Tibial nerve (tissue), 4 donors: ENCODE measurements around the gene ARL8B.

Source experiments
- EP300 ChIP-seq, 2 donors: sonication (generic); formaldehyde crosslinking; IDR thresholded peaks; one replicate each; pipeline ENCODE4 v1.6.1; 2017; ENCODE audit warnings: antibody characterized with exemption in 2 of 2, mild to moderate bottlenecking in 1 of 2
- POLR2A ChIP-seq, 2 donors: fragments of 450-650 bp; IDR thresholded peaks; one replicate each; pipeline ENCODE4 v1.6.1; 2017; ENCODE audit warnings: antibody characterized with exemption in 2 of 2, mild to moderate bottlenecking in 2 of 2, moderate library complexity in 2 of 2
- TF ChIP-seq, protein P1 (sequence below), 5 experiments: fragments of 200-600 bp in 3 of 5; fragments of 450-650 bp in 2 of 5; sonication (generic) in 3 of 5; IDR thresholded peaks; one replicate each; pipeline ENCODE4 v1.5.1; 2016 to 2019; ENCODE audit warnings: antibody characterized with exemption in 5 of 5, mild to moderate bottlenecking in 3 of 5, moderate library complexity in 2 of 5

DNA sequence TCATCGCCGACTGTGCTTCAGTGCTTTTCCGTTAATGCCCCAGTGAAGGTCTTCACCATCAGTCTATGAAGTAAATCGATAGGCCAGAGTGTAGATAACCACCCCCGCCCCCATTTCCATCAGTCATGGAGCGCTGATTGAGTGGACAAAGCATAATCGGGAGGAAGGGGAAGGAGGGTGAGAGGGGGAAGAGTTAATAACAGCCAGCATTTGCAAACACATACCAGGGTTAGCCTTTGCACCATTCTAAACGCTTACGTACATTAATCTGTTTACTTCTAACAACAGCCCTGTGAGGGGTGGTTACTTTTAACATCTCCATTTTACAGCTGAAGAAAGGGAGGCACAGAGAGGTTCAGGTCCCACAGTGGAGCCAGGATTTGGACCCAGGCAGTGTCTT is 92.3 kb downstream of the ARL8B start:
- TF ChIP-seq POLR2A (IDR thresholded peaks at IDR 0.05), result no peak
- TF ChIP-seq, protein P1, sequence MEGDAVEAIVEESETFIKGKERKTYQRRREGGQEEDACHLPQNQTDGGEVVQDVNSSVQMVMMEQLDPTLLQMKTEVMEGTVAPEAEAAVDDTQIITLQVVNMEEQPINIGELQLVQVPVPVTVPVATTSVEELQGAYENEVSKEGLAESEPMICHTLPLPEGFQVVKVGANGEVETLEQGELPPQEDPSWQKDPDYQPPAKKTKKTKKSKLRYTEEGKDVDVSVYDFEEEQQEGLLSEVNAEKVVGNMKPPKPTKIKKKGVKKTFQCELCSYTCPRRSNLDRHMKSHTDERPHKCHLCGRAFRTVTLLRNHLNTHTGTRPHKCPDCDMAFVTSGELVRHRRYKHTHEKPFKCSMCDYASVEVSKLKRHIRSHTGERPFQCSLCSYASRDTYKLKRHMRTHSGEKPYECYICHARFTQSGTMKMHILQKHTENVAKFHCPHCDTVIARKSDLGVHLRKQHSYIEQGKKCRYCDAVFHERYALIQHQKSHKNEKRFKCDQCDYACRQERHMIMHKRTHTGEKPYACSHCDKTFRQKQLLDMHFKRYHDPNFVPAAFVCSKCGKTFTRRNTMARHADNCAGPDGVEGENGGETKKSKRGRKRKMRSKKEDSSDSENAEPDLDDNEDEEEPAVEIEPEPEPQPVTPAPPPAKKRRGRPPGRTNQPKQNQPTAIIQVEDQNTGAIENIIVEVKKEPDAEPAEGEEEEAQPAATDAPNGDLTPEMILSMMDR (IDR thresholded peaks at IDR 0.05), result no peak
- no peak for TF ChIP-seq EP300 (IDR thresholded peaks at IDR 0.05)
